CD4-positive, alpha-beta T cell treated with Interleukin-10 for 1 hour (primary cell): ENCODE results near the gene CHST2.
"Not testable (repeated sequence)": the region's sequence is repeated elsewhere in the genome, so short reads cannot be mapped to it uniquely, and the experiment has no call there.

Experiments used
- DNase-seq: peaks from one replicate; pipeline ENCODE4 v3.0.0-alpha.2; 2020

Gene CHST2

DNA sequence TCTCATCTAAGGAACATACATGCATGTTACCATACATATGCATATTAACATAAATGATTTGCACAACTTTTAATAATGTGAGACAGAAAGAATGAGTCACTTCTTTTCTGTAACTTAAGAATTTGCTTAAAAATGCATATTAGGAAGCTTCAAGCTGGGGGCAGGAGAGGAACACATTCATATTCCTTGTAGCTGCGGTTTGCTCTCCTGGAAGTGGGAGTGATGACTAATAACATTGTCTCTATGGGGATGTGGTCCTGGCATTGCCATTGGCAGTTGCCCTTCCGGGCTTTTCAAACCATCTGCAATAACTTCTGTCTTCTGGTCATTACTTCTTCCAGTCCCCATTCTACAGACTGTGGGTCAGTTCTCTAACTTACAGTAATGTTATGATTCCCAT is 15.6 kb downstream of the CHST2 start:
- no peak for DNase-seq

DNA sequence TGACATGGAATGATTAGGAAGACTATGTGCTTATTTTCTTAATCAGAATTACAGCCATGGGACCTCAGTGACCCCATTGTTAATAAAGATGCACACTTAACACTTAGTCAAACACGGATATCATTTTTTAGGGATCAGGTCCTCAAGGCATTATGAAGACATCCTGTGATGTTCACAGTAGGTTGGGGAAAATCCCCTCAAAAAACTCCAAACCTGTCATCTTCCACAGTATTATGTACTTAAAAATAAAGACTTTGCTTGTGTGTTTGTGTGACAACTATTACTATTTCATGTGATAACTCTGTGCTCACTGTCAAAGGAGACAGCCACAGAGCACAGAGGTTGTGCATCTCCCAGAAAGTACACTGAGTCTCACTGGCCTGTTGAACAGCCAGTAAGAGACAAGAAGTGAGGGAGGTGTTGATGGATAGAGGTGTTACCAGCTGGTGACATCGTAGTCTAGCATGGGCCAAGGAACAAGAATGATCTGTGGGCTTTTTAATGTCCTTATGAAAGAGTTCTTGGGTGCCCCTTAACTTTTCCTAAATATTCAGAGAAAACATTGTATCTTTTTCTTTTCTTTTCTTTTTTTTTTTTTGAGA is 18.0 kb downstream of the CHST2 start:
- no peak for DNase-seq

DNA sequence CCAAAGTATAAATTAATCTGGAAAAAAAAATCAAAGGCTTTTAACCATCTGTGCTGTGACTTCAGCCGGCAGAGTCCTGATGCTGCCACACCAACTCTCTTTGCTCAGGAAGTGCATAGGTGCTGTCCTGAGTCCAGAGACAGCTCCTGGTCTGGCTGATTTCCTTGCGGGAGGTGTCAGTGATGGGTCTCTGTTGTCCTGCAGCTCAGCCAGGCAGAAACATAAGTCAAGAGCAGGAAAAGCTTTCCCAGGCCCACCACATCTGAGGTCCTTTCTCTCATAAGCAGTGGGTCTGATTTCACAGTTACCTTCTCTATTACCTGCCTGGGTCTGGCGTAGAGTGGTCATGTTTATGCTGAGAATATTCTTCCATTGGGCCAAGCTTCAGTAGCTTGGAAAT is 19.4 kb downstream of the CHST2 start:
- no peak for DNase-seq

DNA sequence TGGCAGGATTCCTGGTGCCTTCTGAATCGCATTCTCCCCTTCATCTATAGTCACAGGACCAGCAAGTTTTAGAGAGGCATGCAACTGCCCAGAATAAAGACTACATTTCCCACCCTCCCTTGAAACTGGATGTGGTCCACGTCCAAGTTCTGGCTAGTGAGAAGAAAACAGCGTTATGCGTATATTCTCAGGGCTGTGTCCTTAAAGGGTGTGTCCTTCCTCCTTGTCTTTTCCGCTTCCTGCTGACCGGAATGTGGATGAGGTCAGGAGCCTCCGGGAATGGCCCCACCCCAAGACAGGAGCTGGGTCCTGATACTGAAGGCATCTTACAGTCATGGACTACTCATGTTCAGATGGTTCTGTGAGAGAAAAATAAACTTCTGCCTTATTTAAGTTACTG is 20.2 kb downstream of the CHST2 start:
- no peak for DNase-seq

DNA sequence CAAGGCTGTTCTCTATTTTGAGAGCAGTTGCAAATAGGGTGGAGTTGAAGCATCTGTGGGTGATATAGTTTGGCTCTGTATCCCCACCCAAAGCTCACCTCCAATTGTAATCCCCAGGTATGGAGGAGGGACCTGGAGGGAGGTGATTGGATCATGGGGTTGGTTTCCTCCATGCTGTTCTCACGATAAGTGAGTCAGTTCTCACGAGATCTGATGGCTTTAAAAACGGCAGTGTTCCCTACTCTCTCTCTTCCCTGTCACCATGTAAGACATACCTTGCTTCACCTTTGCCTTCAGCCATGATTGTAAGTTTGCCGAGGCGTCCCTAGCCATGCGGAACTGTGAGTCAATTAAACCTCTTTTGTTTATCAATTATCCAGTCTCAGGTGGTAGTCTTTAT is 21.0 kb downstream of the CHST2 start:
- no peak for DNase-seq

DNA sequence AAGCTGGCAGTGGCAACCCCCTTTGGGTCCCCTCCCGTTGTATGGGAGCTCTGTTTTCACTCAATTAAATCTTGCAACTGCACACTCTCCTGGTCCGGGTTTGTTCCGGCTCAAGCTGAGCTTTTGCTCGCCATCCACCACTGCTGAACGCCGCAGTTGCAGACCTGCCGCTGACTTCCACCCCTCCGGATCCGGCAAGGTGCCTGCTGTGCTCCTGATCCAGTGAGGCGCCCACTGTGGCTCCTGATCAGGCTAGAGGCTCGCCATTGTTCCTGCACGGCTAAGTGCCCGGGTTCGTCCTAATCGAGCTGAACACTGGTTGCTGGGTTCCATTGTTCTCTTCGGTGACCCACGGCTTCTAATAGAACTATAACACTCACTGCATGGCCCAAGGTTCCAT is 22.8 kb downstream of the CHST2 start:
- DNase-seq = no peak

DNA sequence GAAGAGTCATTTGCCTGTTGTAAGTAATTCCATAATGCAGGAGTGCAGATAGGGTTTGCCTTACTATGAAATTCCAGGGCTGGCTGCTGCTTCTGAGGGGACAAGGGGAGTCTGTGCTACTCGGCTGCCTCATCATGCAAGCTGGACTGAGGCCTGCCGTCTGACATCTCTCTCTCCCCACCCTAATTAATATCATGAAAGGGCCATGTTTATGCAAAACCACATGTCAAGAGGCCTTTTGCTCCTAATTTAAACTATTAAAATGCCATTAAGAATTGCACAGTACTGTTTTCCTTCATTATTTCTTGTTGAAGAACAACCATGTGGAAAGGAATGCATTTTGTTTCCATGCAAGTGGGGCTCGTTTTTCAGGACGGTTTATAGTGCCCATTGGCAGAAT is 26.3 kb downstream of the CHST2 start:
- no peak for DNase-seq

DNA sequence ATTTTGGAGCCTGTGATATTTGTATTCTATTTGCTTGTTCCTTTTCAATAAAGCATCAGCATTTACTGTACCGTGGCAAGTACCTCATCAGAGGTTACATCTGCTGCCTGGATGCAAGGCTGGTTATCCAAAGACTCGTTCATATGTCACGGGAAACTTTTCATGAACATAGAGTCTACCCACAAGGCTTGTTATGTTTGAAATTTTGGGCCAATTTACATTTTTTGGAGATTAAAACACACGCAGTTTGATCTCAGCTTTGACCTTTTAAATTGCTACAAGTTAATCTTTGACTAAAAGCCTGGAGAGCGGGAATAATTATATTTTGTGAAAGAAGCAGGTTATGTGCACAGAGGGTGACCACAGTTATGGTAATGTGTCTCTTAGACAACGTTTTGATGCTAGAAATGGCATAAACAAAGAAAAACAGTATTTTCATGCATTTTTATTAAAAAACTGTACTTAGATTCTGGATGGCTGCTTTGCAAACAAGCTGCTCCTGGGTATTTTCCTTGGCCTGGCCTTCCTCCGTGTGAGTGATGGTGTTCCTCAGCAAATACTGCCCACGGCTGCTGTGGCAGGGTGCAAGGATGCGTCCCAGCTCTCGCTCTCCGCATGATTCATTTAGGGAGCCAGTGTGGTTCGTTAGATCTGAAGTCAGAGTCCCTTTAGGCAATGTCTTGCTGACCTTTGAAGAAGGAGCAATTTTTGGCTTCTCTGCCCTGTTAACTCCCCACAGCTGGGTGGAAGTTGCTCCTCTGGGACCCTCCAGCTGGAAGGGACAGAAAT is 27.1 kb downstream of the CHST2 start:
- no peak for DNase-seq

DNA sequence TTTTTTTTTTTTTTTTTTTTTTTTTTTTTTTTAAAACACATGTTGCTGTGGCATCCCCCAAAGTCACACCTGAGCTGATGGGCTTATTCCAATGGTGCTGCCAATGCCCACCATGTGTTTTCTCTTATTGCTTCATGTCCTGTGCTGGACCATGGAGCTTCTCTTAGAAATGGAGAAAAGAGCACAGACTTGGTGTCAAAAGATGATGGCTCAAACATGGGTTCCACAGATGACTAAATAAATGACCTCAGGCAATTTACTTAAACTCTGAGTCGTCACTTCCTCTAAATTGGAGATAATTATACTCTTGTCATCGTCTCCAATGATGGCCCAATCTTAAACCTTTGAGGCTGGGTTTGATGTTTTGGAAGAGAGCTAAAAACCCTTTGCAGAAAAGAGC is 28.1 kb downstream of the CHST2 start:
- no peak for DNase-seq

DNA sequence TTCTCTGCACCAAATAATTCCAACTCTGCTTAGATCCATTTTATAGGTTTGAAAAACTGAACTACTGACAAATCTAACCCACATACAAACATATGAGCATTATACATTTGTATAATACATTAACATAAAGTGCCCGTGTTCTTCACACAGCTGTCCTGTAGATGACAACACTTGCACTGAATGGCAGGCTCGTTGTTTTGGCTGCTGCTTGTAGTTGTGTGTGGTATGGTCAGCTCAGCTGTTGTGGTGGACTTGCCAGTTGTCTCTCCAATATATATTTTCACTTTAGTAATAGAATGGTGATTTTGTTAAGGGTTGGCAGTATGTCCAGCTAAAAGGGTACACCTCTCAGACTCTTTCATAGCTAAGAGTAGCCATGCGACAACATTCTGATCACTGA is 30.5 kb downstream of the CHST2 start:
- DNase-seq = no peak

DNA sequence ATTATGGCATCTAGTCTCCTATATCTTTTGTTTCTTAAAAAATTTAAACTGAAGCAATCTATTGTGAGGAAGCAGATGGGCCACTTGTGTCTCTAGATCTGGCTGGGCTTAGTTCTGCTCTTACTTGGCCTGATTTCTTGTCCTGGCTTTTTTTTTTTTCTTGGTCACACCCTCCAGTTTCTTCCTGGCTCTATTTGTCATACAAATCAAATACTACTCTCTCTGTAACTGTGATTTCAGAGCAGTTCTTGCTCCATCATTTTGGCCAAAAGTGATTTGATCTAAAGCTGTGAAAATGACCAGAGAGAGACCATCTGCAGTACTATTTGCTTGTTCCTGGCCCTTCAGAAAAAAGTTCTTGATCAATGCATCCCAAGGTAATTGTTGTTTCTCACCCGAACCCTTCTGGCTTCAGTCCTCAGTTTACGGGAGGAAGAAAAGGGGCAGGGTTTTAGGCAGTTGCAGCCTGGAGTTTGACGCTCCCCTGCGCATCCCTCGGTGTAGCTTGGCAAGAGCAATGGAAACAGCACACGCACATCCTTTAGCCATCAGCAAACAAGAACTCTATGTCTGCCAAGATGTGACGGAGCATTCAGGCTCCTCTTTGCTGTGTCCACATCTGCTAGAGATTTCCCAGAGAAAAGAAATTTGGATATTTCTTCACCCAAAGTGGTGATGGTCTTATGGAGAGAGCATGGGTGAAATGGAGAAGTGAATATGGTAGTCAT is 31.6 kb downstream of the CHST2 start:
- no peak for DNase-seq

DNA sequence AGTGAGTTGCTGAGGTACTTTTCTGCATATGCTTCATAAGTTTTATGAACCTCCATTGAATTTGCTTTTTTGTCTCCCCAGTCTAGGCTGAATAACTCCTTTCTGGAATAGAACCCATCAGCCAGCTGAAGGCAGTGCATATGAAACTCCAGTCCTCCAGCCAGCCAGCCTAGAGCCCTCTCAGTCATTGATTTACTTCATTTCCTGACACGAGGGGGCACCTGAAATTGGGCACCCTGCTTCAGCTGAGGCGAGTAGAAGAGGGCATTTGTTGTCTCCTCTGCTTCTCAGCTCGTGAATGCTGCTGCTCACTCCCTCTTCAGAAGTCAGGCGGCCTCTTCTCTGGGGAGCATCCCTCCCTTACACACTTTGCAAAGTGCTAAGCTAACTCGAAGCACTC is 32.5 kb downstream of the CHST2 start:
- DNase-seq = no peak

DNA sequence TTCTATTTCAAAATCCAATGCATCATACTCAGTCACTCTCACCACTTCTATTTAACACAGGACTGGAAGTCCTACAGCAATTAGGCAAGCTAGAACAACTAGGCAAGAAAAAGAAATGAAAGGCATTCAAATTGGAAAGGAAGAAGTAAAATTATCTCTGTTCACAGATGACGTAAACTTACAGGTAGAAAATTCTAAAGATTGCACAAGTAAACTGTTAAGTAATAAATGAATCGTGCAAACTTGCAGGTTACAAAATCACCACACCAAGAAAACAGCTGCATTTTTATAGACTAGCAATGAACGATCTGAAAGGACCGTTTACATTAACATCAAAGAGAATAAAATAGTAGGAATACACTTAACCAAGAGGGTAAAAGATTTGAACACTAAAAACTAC is 36.2 kb downstream of the CHST2 start:
- no peak for DNase-seq

DNA sequence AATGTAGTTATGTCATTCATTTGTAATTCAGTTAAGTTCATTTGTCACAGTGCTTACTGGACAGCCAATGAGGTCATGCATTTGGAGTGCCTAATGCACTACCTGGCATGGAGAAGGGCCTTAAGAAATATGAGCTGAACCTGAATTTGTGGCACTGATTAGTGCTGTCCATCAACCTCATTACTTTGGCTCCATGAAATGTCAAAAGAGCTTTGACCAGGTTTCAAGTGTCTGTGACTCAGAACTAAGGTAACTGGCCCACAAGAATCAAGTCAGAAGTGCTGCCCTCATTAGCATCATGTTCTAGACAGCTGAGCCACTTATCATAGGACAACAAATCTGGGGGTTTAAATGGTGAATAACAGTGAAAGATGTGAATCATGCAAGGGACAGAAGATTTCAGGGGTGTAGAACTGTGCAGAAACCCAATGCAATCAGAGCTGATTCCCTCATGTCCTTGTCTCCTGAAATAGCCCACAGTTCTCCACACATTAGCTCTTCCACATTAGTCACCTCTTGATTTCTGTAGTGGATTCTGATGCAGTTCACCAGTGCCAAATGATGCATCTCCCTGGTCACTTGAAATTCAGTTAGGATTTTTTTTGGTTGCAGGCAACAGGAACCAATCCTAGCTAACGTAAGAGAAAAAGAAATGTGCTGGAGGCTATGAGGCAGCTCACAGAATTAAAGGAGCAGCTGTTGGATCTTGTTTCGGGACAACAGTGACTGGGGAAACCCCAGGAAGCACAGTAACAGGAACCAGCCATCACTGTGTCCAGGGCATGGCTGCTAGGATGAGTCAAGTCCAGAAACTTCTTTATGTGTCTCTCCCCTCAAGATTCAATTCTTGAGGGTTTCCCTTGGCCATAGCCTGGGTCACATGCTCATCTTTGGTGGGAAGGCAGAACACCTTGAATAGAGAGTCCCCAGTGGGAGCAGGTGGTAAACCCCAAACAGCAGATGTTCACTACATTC is 38.7 kb downstream of the CHST2 start:
- DNase-seq = no peak

DNA sequence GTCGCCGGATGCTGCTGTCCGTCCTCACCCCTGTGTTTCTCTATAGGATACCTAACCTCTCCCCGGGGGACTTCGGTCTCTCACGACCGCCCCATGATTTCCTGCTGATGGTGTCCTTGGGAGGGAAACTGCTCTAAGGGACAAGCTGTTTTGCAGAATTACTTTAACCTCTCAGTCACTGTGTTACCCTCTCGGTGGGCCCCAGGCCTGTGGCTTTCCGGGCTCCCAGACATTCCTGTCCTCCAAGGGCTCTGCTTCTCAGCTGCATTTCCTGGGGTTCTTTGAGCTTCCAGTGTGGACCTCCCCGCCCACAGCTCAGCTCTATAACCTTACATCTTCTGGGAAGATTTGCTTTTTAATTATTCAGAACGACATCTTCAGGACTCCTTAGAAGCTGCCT is 40.9 kb downstream of the CHST2 start:
- DNase-seq = no peak

DNA sequence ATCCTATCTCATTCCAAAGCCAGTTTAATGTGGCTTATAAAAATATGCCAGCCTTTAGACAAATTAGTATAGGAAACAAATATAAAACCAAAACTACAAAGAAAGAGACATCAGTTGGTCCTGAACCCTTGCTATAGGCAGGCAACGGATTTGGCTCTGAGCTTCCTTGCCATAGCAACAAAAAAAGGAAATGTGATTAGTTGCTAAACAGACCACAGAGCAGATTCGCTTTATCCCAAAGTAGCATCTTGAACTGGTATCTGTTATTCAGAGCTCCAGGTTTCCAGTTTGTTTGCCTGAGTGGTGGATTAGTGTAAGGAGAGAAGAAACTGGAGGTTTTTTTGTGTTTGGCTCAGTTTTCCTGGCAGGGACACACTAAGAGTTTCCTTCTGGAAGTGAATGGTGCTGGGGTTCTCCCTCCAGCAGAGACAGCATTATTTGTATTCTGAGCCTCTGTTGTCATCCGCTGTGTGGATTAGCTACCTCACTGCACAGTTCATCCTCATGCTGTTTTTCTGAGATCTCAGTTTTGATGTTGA is 44.1 kb downstream of the CHST2 start:
- no peak for DNase-seq

DNA sequence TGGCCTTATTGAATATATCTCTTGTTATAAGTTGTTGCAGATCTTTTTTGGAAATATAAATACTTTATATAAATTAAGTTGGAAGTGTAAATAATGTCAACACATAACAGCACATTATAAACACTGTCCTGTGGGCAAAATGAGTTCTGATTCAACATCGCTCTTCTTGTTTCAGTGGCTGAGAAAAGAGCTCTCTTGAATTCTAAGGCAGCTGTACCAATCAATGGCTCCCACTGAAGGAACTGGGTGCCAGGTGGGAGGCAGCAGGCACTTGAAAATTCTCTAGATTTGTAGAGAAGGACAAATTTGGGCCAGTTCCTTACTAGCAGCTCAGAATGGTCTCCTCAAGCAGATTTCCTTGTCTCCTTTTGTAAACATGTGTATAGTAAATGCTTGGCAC is 45.6 kb downstream of the CHST2 start:
- DNase-seq = no peak

DNA sequence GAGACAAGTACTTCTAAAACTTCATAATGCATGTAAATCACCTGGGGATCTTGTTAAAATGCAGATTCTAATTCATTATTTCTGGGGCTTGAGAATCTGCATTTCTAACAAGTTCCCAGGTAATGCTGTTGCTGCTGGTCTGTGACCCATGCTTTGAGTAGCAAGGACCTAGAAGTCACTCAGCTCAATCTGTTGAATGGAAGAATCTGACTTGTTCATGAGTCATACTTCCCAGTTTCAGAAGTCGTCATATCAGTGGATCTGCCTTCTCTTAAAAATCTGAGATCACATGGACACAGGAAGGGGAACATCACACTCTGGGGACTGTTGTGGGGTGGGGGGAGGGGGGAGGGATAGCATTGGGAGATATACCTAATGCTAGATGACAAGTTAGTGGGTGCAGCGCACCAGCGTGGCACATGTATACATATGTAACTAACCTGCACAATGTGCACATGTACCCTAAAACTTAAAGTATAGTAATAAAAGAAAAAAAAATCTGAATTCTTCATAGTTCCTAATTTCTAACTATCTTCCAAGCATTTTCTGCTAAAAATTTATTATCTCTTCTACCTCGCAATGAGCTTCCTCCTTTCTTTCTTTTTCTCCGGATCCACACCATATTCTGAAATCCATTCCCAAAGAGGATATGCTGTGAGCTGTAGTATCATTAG is 46.2 kb downstream of the CHST2 start:
- DNase-seq = not testable (repeated sequence)

DNA sequence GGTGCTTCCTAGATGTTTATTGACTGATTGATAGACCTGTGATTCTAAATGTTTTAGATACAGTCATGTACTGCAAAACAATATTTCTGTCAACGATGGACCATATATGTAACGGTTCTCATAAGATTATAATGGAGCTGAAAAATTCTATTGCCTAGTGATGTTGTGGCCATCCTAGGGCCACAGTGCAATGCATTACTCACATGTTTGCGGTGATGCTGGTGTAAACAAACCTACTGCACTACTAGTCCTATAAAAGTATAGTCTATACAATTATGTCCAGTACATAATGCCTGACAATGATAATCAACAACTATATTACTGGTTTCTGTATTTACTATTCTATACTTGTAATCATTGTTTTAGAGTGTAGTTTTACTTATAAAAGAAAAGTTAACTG is 46.8 kb downstream of the CHST2 start:
- no peak for DNase-seq

DNA sequence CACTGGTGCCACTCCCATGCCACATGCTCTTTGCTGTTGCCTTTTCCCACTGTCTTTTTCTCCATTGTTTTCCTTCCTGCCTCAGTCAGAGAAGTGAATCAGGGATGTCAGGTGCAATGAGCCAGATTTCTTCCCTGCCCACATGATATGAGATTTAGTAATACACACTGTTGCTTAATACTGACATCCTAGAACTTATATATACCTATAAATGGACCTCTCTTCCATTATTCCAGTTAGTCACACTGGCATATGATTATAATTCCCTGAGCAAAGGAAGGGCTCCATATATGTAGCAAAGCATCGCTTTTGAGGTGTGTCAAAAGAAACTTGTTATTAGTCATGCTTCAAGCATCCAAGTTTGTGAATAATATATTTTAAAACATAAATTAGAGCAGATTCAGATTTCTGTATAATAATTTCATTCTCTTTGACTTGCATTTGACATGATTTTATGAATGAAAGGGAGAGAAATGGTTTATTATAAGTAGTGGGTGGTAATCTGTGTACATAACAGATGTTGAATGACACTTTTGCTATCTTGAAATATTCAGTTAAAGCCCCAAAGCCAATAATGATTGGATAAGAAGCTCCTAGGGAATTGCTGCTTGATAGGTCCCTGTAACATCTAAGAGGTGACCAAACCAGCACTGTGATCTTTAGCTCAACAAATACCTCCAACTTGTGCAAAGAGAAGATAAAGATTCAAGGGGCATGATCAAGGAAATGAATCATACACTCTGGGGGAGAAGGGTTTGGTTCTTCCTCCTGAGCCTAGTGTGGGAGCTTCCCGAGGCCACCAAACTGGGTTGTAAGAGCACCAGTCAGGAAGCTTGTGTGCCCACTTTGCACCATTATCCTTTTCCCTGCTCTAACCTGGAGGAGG is 48.6 kb downstream of the CHST2 start:
- no peak for DNase-seq

DNA sequence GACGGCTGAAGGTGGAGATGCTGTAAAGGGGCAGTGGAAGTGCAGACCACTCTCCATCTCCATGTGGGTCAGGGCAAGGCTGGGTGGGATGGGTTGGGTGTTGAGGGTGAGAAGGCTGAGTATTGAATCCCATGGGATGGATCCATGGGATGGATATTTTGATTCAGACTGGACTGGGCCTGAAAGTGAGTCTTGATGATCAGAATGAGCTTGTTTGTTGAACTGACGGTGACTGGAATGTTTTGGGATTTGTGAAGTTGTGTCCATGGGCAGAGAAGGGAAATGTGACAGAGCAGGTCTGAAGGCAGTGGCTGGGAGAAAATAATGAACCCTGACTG is 49.3 kb downstream of the CHST2 start:
- DNase-seq = no peak
